ENCODE measurements around the gene MAMDC4. TPM values are rescaled to one million over a fixed set of nuclear protein-coding genes. Genes with fewer than 3 reads are reported as not detected.

The MAMDC4 gene
- total and polyA plus RNA-seq, 4 donors, result 2.4 to 19.0 (median 3.8) TPM

DNA sequence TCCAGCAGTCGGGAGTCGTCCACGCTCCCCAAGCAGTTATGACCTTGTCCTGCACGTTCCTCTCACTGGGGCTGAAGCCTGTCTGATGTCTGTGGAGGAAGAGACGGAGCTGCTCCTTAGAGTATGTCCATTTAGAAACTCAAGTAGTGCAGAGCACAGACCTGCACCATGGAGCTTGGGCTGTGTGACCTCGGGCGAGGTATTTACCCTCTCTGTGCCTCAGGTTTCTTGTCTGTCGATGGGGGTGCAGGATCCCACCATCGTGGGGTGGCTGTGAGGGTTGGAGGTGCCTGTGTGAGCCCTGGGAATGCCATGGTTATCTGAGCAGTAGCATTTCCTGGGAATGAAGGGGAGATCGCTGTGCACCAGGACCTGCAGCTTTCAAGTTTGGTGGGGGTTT lies 48.4 kb downstream of the MAMDC4 start:
- intact Hi-C loops (cut with DNase I), result no loop called here
- ATAC-seq (ENCODE audit: low FRiP score) (no peak), DNase-seq (no peak)
- Histone ChIP-seq H3K36me3 (ENCODE audit: control insufficient read depth in 1 of 2, insufficient read depth in 2 of 2, low read length in 1 of 2) (peaks cover 0 to 2% of the 10 kb centered on the region in 2 donors), H3K9me3 (ENCODE audit: control insufficient read depth, low read length) (no peaks in the 10 kb centered on the region), H3K4me1 (ENCODE audit: control insufficient read depth in 1 of 2, insufficient read depth in 2 of 2, low read length in 2 of 2) (no peaks in the 10 kb centered on the region), H3K4me3 (ENCODE audit: low read length in 2 of 2) (no peak overlapping the region), H3K27ac (ENCODE audit: low read depth in 1 of 2, low read length in 2 of 2) (no peak overlapping the region), H3K27me3 (ENCODE audit: control insufficient read depth in 1 of 2, insufficient read depth in 2 of 2, low read length in 1 of 2) (no peaks in the 10 kb centered on the region)
- 93 to 94% methylated on average over 10 of the region's 10 CpGs for WGBS, 2 donors

- peaks cover 0 to 2% of the 10 kb centered on the region in 2 donors for H3K36me3 ChIP-seq (ENCODE audit: control insufficient read depth in 1 of 2, insufficient read depth in 2 of 2, low read length in 1 of 2)
- no peaks in the 10 kb centered on the region for H3K27me3 ChIP-seq (ENCODE audit: control insufficient read depth in 1 of 2, insufficient read depth in 2 of 2, low read length in 1 of 2)
- no peaks in the 10 kb centered on the region for H3K4me1 ChIP-seq (ENCODE audit: control insufficient read depth in 1 of 2, insufficient read depth in 2 of 2, low read length in 2 of 2)
- H3K27ac ChIP-seq (ENCODE audit: low read depth in 1 of 2, low read length in 2 of 2), result no peak overlapping the region
- intact Hi-C loops (cut with DNase I), result no loop called here
- no peaks in the 10 kb centered on the region for H3K9me3 ChIP-seq (ENCODE audit: control insufficient read depth, low read length)
- no peak overlapping the region for H3K4me3 ChIP-seq (ENCODE audit: low read length in 2 of 2)
- ATAC-seq (ENCODE audit: low FRiP score) (no peak), DNase-seq (no peak)
- 89 to 90% methylated on average over 13 of the region's 13 CpGs for WGBS, 2 donors
Measured at GRCh38 chr9:136900988-136901515, 48.9 kb downstream of the MAMDC4 start.

DNA sequence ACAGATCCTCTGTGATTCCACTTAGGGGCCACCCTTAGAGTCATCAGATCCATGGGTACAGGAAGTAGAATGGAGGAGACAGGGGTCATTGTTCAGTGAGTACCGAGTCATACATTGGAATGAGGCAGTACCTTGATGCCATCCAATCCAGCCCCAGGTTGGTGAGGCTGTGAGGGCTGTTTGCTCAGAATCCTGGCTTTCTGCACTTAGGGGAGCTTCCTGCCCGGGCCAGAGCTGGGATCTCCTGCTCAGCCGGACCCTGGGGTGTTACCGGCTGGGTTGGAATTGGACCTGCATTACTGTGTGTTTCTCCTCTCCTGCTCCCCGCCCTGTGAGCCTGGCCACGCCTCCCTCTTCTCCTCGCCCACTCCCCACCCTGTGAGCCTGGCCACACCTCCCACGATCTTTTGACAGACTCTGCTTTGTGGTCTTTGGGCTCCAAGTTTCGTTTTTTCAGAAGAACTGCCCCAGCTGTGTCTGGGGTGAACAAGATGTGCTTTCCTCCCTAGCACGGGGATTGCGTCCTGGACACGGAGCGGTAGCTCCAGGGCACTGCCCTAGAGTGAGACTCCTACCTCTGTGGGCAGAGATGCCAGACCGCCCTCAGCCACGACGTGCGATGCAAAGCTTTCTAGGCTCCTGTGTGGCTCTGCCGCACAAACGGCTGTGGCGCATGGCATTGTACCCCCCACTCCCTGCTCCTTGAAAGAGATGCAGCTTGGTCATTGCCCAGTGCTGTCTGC lies 49.5 kb downstream of the MAMDC4 start:
- no peaks in the 10 kb centered on the region for H3K27me3 ChIP-seq (ENCODE audit: control insufficient read depth in 1 of 2, insufficient read depth in 2 of 2, low read length in 1 of 2)
- intact Hi-C loops (cut with DNase I), result no loop called here
- WGBS, 2 donors, result 15 to 23% methylated on average over 20 of the region's 20 CpGs
- DNase-seq, result no peak
- no peak overlapping the region for H3K4me3 ChIP-seq (ENCODE audit: low read length in 2 of 2)
- no peaks in the 10 kb centered on the region for H3K4me1 ChIP-seq (ENCODE audit: control insufficient read depth in 1 of 2, insufficient read depth in 2 of 2, low read length in 2 of 2)
- H3K36me3 ChIP-seq (ENCODE audit: control insufficient read depth in 1 of 2, insufficient read depth in 2 of 2, low read length in 1 of 2), result peaks cover 0 to 2% of the 10 kb centered on the region in 2 donors
- ATAC-seq (ENCODE audit: low FRiP score), result peak; percentile 43
- H3K27ac ChIP-seq (ENCODE audit: low read depth in 1 of 2, low read length in 2 of 2), result peak overlapping the region in 1 of 2 donors; percentile 14
- no peaks in the 10 kb centered on the region for H3K9me3 ChIP-seq (ENCODE audit: control insufficient read depth, low read length)

DNA sequence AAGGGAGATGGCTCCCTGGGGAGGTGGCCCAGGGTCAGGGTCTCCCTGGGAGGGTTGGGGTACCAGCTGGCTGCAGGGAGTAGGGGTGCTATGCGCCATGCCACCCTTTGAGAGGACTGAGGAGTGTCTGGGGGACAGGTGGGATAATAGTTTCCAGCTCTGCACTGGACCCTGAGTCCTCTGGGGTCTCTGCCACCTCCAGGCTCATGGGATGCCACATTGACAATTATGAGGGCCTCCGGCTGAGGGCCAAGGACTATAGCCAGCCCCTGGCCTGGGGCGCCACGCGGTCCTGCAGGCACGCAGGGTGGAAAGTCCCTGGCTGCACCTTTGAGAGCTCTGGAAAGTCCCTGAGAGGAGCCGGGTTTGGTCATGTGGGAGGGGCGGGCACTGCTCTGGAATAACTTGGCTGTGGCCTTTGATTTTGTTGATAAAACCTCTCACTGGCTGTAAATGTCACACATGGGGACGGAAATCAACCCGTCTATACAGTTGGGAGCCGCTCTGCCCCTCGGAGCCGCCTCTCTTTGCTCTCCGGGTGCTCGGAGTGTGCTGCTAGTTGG lies 50.2 kb downstream of the MAMDC4 start:
- Histone ChIP-seq H3K9me3 (ENCODE audit: control insufficient read depth, low read length) (no peaks in the 10 kb centered on the region), H3K36me3 (ENCODE audit: control insufficient read depth in 1 of 2, insufficient read depth in 2 of 2, low read length in 1 of 2) (peaks cover 0 to 2% of the 10 kb centered on the region in 2 donors), H3K4me1 (ENCODE audit: control insufficient read depth in 1 of 2, insufficient read depth in 2 of 2, low read length in 2 of 2) (no peaks in the 10 kb centered on the region), H3K4me3 (ENCODE audit: low read length in 2 of 2) (no peak overlapping the region), H3K27ac (ENCODE audit: low read depth in 1 of 2, low read length in 2 of 2) (peak overlapping the region in 1 of 2 donors; percentile 14), H3K27me3 (ENCODE audit: control insufficient read depth in 1 of 2, insufficient read depth in 2 of 2, low read length in 1 of 2) (no peaks in the 10 kb centered on the region)
- intact Hi-C loops (cut with DNase I), result no loop called here
- DNase-seq (peak; percentile 90 to 91), ATAC-seq (ENCODE audit: low FRiP score) (peak; percentile 86)
- 5 to 9% methylated on average over 15 of the region's 15 CpGs for WGBS, 2 donors

GRCh38 chr9:136903041-136903554 lies 51.0 kb downstream of the MAMDC4 start:
- no peak overlapping the region for H3K27ac ChIP-seq (ENCODE audit: low read depth in 1 of 2, low read length in 2 of 2)
- ATAC-seq (ENCODE audit: low FRiP score) (peak; percentile 58), DNase-seq (peak in 1 of 2 donors; percentile 72)
- peaks cover 0 to 2% of the 10 kb centered on the region in 2 donors for H3K36me3 ChIP-seq (ENCODE audit: control insufficient read depth in 1 of 2, insufficient read depth in 2 of 2, low read length in 1 of 2)
- intact Hi-C loops (cut with DNase I), result no loop called here
- no peaks in the 10 kb centered on the region for H3K9me3 ChIP-seq (ENCODE audit: control insufficient read depth, low read length)
- 21 to 42% methylated on average over 12 of the region's 12 CpGs for WGBS, 2 donors
- H3K27me3 ChIP-seq (ENCODE audit: control insufficient read depth in 1 of 2, insufficient read depth in 2 of 2, low read length in 1 of 2), result no peaks in the 10 kb centered on the region
- no peak overlapping the region for H3K4me3 ChIP-seq (ENCODE audit: low read length in 2 of 2)
- no peaks in the 10 kb centered on the region for H3K4me1 ChIP-seq (ENCODE audit: control insufficient read depth in 1 of 2, insufficient read depth in 2 of 2, low read length in 2 of 2)

DNA sequence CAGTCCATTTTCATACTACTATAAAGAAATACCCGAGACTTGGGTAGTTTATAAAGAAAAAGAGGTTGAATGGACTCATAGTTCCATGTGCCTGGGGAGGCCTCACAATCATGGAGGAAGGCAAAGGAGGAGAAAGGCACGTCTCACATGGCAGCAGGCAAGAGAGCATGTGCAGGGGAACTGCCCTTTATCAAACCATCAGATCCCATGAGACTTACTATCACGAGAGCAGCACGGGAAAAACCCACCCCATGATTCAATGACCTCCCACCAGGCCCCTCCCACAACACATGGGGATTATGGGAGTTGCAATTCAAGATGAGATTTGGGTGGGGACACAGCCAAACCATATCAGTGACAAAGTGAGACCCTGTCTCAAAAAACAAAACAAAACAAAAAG lies 54.1 kb downstream of the MAMDC4 start:
- H3K9me3 ChIP-seq (ENCODE audit: control insufficient read depth, low read length), result no peaks in the 10 kb centered on the region
- no peak for ATAC-seq (ENCODE audit: low FRiP score)

GRCh38 chr9:136907011-136907914 lies 55.1 kb downstream of the MAMDC4 start:
- WGBS, 2 donors, result 94 to 95% methylated on average over 29 of the region's 29 CpGs
- intact Hi-C loops (cut with DNase I), result no loop called here
- no peak for DNase-seq

More for the DNA sequence above, 54.1 kb downstream of the MAMDC4 start:
- DNase-seq, result no peak
- Histone ChIP-seq H3K27me3 (ENCODE audit: control insufficient read depth in 1 of 2, insufficient read depth in 2 of 2, low read length in 1 of 2) (no peaks in the 10 kb centered on the region), H3K4me1 (ENCODE audit: control insufficient read depth in 1 of 2, insufficient read depth in 2 of 2, low read length in 2 of 2) (no peaks in the 10 kb centered on the region), H3K36me3 (ENCODE audit: control insufficient read depth in 1 of 2, insufficient read depth in 2 of 2, low read length in 1 of 2) (no peaks in the 10 kb centered on the region), H3K4me3 (ENCODE audit: low read length in 2 of 2) (no peak overlapping the region), H3K27ac (ENCODE audit: low read depth in 1 of 2, low read length in 2 of 2) (no peak overlapping the region)
- WGBS, 2 donors, result 43 to 56% methylated on average over 4 of the region's 4 CpGs
- intact Hi-C loops (cut with DNase I), result no loop called here

More at GRCh38 chr9:136907011-136907914, 55.1 kb downstream of the MAMDC4 start:
- Histone ChIP-seq H3K27me3 (ENCODE audit: control insufficient read depth in 1 of 2, insufficient read depth in 2 of 2, low read length in 1 of 2) (no peaks in the 10 kb centered on the region), H3K4me1 (ENCODE audit: control insufficient read depth in 1 of 2, insufficient read depth in 2 of 2, low read length in 2 of 2) (no peaks in the 10 kb centered on the region), H3K4me3 (ENCODE audit: low read length in 2 of 2) (no peak overlapping the region), H3K27ac (ENCODE audit: low read depth in 1 of 2, low read length in 2 of 2) (no peak overlapping the region), H3K9me3 (ENCODE audit: control insufficient read depth, low read length) (no peaks in the 10 kb centered on the region), H3K36me3 (ENCODE audit: control insufficient read depth in 1 of 2, insufficient read depth in 2 of 2, low read length in 1 of 2) (no peaks in the 10 kb centered on the region)
- no peak for ATAC-seq (ENCODE audit: low FRiP score)
